ENCODE results near the gene AKAP7. TPM values are rescaled to one million over a fixed set of nuclear protein-coding genes. Genes with fewer than 3 reads are reported as not detected.

AKAP7 gene
- total RNA-seq, 4 donors from 2014 or later = 2.2 to 5.7 (median 3.1) TPM

DNA sequence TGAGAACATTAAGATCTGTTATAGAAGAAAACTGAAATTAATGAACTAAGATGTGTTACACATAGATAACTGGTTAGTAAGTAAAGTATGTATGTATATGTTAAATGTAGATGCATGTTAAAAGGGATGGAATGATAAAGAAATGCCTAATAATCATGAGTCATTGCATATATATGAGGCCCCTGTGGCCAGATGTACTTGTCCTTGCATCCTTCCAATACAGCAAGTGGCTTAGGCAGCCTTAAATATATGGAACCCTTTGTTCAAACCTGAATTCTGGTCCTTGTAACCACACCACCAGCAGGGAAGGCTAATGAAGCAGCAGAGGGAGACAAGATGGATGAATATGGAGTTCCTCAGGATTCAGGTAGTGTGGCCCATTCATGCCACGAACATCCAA lies 9.8 kb upstream of the AKAP7 start:
- no peak overlapping the region for H3K4me3 ChIP-seq (ENCODE audit: low read depth, poor library complexity, severe bottlenecking)
- intact Hi-C loops (cut with DNase I; ENCODE audit: low total_unique reads) = no loop called here
- TF ChIP-seq POLR2A (IDR thresholded peaks at IDR 0.05) = no peak
- no peak for TF ChIP-seq CTCF (IDR thresholded peaks at IDR 0.05)
- DNase-seq (ENCODE audit: low spot score in 2 of 2) = no peak
- WGBS, 2 donors = 89 to 94% methylated on average over 1 of the region's 1 CpG

- DNase-seq (ENCODE audit: low spot score in 2 of 2) = no peak
- TF ChIP-seq CTCF (IDR thresholded peaks at IDR 0.05) = no peak
- TF ChIP-seq POLR2A (IDR thresholded peaks at IDR 0.05) = no peak
- intact Hi-C loops (cut with DNase I; ENCODE audit: low total_unique reads) = no loop called here
- WGBS, 2 donors = 67 to 68% methylated on average over 10 of the region's 10 CpGs
- no peak overlapping the region for H3K4me3 ChIP-seq (ENCODE audit: low read depth, poor library complexity, severe bottlenecking)
These were observed 5.3 kb upstream of the AKAP7 start for GRCh38 chr6:131129689-131130553.

DNA sequence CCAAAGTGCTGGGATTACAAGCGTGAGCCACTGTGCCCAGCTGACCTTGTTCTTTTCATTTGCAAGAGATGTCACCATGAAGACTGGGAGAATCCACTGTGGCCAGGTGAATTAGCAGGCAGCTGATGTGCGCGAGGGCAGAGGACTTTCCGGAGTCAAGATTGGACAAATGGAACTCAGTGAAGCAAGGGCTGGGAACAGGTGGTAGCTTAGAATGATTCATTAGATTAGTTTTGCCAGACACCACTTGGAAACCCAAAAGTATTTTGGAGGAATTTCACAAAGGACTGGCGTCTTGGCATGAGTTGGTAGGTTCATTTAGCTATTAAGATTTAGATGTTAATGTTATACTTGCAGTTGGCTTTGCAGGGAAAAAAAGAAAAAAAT lies 4.7 kb upstream of the AKAP7 start:
- WGBS, 2 donors = 85 to 91% methylated on average over 5 of the region's 5 CpGs
- no peak overlapping the region for H3K4me3 ChIP-seq (ENCODE audit: low read depth, poor library complexity, severe bottlenecking)
- intact Hi-C loops (cut with DNase I; ENCODE audit: low total_unique reads) = no loop called here
- no peak for TF ChIP-seq CTCF (IDR thresholded peaks at IDR 0.05)
- TF ChIP-seq POLR2A (IDR thresholded peaks at IDR 0.05) = no peak
- no peak for DNase-seq (ENCODE audit: low spot score in 2 of 2)

DNA sequence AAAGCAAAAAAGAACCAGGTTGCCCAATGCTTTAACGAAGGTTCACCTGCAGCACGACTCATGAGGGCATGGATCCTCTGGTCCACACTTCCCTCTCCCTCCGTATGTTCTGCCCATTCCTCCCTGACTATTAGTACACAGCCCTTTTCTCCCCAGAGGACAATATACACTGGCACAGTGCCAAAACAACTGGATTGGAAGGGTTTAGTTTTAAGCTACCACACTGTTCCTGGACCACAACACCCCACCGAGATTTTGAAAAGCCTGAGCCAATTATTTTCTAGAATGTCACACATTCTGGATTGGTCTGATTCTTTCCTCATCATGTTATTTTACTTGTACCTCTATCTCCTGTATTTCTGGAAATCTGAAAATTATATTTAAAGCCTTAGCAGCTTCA lies 2.9 kb upstream of the AKAP7 start:
- WGBS, 2 donors = 73 to 84% methylated on average over 4 of the region's 4 CpGs
- DNase-seq (ENCODE audit: low spot score in 2 of 2) = no peak
- no peak overlapping the region for H3K4me3 ChIP-seq (ENCODE audit: low read depth, poor library complexity, severe bottlenecking)
- intact Hi-C loops (cut with DNase I; ENCODE audit: low total_unique reads) = no loop called here
- TF ChIP-seq CTCF (IDR thresholded peaks at IDR 0.05) (no peak), POLR2A (IDR thresholded peaks at IDR 0.05) (no peak)

DNA sequence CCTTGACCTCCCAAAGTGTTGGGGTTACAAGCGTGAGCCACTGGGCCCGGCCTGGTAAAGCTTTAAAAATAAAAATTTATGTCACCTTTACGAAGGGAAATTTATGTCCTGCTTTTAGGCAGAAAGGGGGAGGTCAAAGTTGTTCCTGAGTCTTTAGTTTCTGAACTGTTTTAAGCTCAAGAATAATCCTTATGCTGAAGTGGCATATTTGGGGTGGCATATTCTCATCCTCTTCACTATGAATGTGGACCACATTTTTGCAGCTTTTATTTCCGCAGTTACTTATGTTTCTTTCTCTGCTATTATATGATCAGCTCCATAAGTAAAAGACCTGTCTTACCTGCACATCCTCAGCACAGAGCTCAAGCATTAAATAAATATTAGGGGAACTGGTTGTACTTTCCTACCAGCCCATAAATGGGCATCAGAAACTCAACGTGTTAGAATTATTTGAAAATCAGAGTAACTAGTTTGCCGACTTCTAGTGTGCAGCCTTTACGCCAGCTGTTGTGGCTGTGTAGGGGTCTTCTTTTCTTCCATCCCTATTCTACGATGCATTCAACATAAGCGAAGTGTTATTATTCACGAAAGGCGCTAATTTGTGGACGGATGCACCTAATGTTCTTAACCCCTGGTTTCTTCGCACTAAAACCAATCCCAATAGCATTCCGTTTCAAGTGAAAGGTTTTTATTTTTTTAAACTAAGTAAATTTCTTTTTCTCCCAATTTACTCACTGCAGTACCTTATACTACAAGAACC lies 867 bp upstream of the AKAP7 start:
- no peak overlapping the region for H3K4me3 ChIP-seq (ENCODE audit: low read depth, poor library complexity, severe bottlenecking)
- DNase-seq (ENCODE audit: low spot score in 2 of 2) = no peak
- TF ChIP-seq POLR2A (IDR thresholded peaks at IDR 0.05) (no peak), CTCF (IDR thresholded peaks at IDR 0.05) (no peak)
- intact Hi-C loops (cut with DNase I; ENCODE audit: low total_unique reads) = no loop called here
- WGBS, 2 donors = 85 to 86% methylated on average over 14 of the region's 14 CpGs

Measured in lower leg skin (tissue), 4 donors.